ENCODE results near the gene PERCC1. TPM values are rescaled to one million over a fixed set of nuclear protein-coding genes. Genes with fewer than 3 reads are reported as not detected.

PERCC1 gene
- total and polyA plus RNA-seq, 9 of the 15 experiments (the other 6 are each of a cell fraction or from before 2014, with no cell fraction given), result not detected

- peak; percentile 41; the same call in 1 of the 2 replicates for TF ChIP-seq ZBTB40 (IDR thresholded peaks at IDR 0.05)
- no peak for TF ChIP-seq ZBTB40 (CRISPR knock-in tag; IDR thresholded peaks at IDR 0.05)
Measured at GRCh38 chr16:1413684-1414531, 17.0 kb upstream of the PERCC1 start (continued).

Data from K562 (cell line).